Measurements from ENCODE around the gene MAPRE2. TPM values are rescaled to one million over a fixed set of nuclear protein-coding genes. Genes with fewer than 3 reads are reported as not detected.
A peak's percentile ranks its signal among the peaks of the same experiment; 100 is the strongest.

Gene MAPRE2
- total and polyA plus RNA-seq, 11 donors = 36.4 to 190 (median 137) TPM

DNA sequence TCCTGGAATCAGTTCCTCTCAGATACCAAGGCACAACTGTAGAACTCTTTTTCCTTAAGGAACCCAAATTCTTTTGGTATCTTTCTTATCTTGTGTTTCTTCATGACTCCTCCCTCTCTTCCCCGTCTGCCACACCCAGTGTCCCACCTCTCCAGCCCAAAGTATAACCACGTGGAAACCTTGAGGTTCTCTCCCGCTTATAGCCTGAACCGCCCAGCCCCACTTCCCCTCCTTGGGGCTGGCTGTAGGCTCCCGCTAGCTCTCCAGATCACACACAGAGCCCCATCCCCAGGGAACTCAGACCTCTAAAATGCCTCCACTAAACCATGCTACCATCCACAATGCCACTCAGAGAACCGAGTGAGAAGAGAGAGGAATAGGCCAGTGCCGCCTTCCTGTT lies 87.5 kb downstream of the MAPRE2 start:
- Histone ChIP-seq H3K4me3 (no peak overlapping the region), H3K4me1 (peaks cover 0 to 49% (median 27%) of the 10 kb centered on the region in 12 donors), H3K27me3 (no peaks in the 10 kb centered on the region), H3K36me3 (peaks cover 0 to 66% (median 56%) of the 10 kb centered on the region in 9 donors), H3K9me3 (no peaks in the 10 kb centered on the region), H3K27ac (peak overlapping the region in 1 of 12 donors; percentile 1)
- DNase-seq = no peak
- TF ChIP-seq, protein P1, sequence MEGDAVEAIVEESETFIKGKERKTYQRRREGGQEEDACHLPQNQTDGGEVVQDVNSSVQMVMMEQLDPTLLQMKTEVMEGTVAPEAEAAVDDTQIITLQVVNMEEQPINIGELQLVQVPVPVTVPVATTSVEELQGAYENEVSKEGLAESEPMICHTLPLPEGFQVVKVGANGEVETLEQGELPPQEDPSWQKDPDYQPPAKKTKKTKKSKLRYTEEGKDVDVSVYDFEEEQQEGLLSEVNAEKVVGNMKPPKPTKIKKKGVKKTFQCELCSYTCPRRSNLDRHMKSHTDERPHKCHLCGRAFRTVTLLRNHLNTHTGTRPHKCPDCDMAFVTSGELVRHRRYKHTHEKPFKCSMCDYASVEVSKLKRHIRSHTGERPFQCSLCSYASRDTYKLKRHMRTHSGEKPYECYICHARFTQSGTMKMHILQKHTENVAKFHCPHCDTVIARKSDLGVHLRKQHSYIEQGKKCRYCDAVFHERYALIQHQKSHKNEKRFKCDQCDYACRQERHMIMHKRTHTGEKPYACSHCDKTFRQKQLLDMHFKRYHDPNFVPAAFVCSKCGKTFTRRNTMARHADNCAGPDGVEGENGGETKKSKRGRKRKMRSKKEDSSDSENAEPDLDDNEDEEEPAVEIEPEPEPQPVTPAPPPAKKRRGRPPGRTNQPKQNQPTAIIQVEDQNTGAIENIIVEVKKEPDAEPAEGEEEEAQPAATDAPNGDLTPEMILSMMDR (IDR thresholded peaks at IDR 0.05) = no peak
- TF ChIP-seq POLR2A (IDR thresholded peaks at IDR 0.05) = no peak
- intact Hi-C loops (cut with DNase I) = no loop called here
- 85 to 89% (median 88%) methylated on average over 7 of the region's 7 CpGs for WGBS, 4 donors
- no peak for ATAC-seq

DNA sequence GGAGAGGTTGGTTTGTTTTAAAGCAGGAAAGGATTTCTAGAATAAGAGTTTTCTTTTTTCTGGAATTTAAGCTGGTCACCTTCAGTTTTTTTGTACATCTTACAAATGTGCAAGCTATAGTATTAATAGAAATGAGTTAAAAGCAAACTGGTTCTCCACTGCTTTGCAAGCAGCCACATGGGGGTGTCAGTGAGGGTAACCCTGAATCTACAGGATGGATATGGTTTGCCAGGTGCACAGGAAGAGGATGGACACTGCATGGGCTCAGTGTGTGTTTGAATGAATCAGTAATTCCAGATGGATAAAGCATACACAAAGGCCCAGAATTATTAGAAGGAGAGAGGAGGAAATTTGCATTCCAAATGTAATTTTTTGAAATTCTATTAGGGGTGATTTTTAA lies 89.0 kb downstream of the MAPRE2 start:
- Histone ChIP-seq H3K27me3 (no peaks in the 10 kb centered on the region), H3K27ac (no peak overlapping the region), H3K36me3 (peaks cover 0 to 81% (median 72%) of the 10 kb centered on the region in 9 donors), H3K4me1 (peaks cover 0 to 48% (median 22%) of the 10 kb centered on the region in 12 donors), H3K4me3 (no peak overlapping the region), H3K9me3 (no peaks in the 10 kb centered on the region)
- intact Hi-C loops (cut with DNase I) = loop anchor here in 3 of 10 donors (5.0 to 10.0 kb wide), 3 partner anchors 65 to 108 kb away; no protein-coding TSS in a partner anchor
- TF ChIP-seq, protein P1 (IDR thresholded peaks at IDR 0.05) = no peak
- no peak for TF ChIP-seq POLR2A (IDR thresholded peaks at IDR 0.05)
- no peak for DNase-seq
- ATAC-seq = no peak

DNA sequence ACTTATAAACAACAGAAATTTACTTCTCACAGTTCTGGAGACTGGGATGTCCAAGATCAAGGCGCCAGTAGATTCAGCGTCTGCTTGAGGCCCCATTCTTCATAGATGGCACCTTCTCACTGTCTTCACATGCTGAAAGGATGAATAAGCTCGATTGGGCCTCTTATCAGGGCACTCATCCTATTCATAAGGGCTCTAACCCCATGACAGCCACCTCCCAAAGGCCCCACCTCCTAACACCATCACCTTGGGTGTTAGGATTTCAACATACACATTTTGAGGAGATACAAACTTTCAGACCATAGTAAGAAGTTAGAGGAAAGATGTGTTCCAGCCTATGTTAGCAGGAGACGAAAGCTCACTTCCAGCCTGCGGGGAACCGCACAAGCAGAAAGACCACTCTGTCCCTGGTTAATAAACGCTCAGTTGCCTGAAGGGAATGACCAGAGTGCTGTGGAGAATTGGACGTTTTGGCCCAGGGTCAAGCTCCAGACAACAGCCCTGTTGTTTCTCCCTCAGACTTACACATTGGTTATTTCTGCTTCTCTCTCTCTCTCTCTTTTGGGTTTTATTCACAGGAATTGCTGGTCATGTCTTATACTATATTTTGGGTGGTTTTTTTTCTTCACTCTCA lies 90.3 kb downstream of the MAPRE2 start:
- no peak overlapping the region for H3K4me3 ChIP-seq
- DNase-seq = no peak
- WGBS, 4 donors = 54 to 69% (median 65%) methylated on average over 8 of the region's 8 CpGs

More for the DNA sequence above, 90.3 kb downstream of the MAPRE2 start:
- Histone ChIP-seq H3K27ac (peak overlapping the region; percentile 8 to 77 (median 49)), H3K9me3 (no peaks in the 10 kb centered on the region), H3K4me1 (peaks cover 0 to 60% (median 25%) of the 10 kb centered on the region in 12 donors), H3K27me3 (no peaks in the 10 kb centered on the region), H3K36me3 (peaks cover 0 to 94% (median 84%) of the 10 kb centered on the region in 9 donors)
- TF ChIP-seq POLR2A (IDR thresholded peaks at IDR 0.05) = no peak
- TF ChIP-seq, protein P1 (IDR thresholded peaks at IDR 0.05) = no peak
- intact Hi-C loops (cut with DNase I) = loop anchor here in 3 of 10 donors (5.0 to 10.0 kb wide), 3 partner anchors 63 to 109 kb away; no protein-coding TSS in a partner anchor
- peak in 3 of 4 donors; percentile 10 to 23 (median 15) for ATAC-seq

Measured in heart left ventricle (tissue), 16 donors.